HepG2 (cell line): ENCODE data around the gene RFTN1. TPM values are rescaled to one million over a fixed set of nuclear protein-coding genes. Genes with fewer than 3 reads are reported as not detected.

Source experiments
- ATAC-seq: fragments of 200-7000 bp; cut with Tn5 transposase; 3 replicates; pipeline ENCODE4 v1.9.1; 2020; ENCODE audit warnings: mild to moderate bottlenecking, moderate library complexity
- BruUV-seq: library from RNA; stranded (reverse); fragments of 400-500 nt; replicated peaks from 2 replicates; lab custom pipeline; 2021; lab: Mats Ljungman, UMichigan
- CTCF ChIA-PET: fragments of 300-600 bp; formaldehyde crosslinking; extraction: SDS; loops from one replicate; lab custom pipeline; 2021; ENCODE audit warnings: low total read pairs, inconsistent platforms, low intra/inter-chr PET ratio; lab: Yijun Ruan, JAX
- POLR2A ChIA-PET: fragments of 350-600 bp; sonication (Branson Sonifier 250); formaldehyde crosslinking; loops from one replicate; lab custom pipeline; 2020; ENCODE audit warnings: antibody characterized with exemption, inconsistent platforms; lab: Yijun Ruan, JAX
- DNase-seq: peaks from one replicate; pipeline ENCODE4 v3.0.0-alpha.2; 2015; ENCODE audit warnings: low spot score
- FAIRE-seq: peaks from 3 replicates; lab custom pipeline; 2011; peaks lifted over from hg19 to GRCh38; lab: Jason Lieb, UNC
- H2AFZ ChIP-seq: one replicate; pipeline ENCODE4 v1.6.1; 2011; ENCODE audit warnings: low read length, inconsistent platforms
- H3K27ac ChIP-seq: fragments of 300-600 bp; 3 replicates; pipeline ENCODE4 v1.8.0; 2011; ENCODE audit warnings: mixed run types, mild to moderate bottlenecking, mixed read lengths, low read length, inconsistent platforms; ENCODE audit not compliant: insufficient read depth; ENCODE audit errors: extremely low read length
- H3K27me3 ChIP-seq, 2 experiments: fragments of 200-600 bp in 1 of 2; 2 replicates in 1 of 2; 3 replicates in 1 of 2; pipeline versions ENCODE4 v1.6.0 to v1.8.0; 2011; ENCODE audit warnings: low read length in 2 of 2, mild to moderate bottlenecking in 2 of 2, moderate library complexity in 2 of 2, inconsistent platforms in 1 of 2; ENCODE audit not compliant: insufficient read depth in 2 of 2, control insufficient read depth in 1 of 2
- H3K36me3 ChIP-seq, 2 experiments: fragments of 200-600 bp in 1 of 2; replicated peaks in 1 of 2; 2 replicates in 1 of 2; 3 replicates in 1 of 2; pipeline versions ENCODE4 v1.5.1 to v1.8.0; 2011; ENCODE audit warnings: low read length in 2 of 2, inconsistent platforms in 1 of 2; ENCODE audit not compliant: insufficient read depth in 2 of 2, control insufficient read depth in 1 of 2
- H3K4me1 ChIP-seq: 2 replicates; pipeline ENCODE4 v1.5.1; 2012; ENCODE audit warnings: low read length, inconsistent platforms; ENCODE audit not compliant: insufficient read depth
- H3K4me2 ChIP-seq: 2 replicates; pipeline ENCODE4 v1.6.0; 2011; ENCODE audit warnings: low read depth, low read length, inconsistent platforms
- H3K4me3 ChIP-seq, 3 experiments: fragments of 200-600 bp in 1 of 3; sonication (generic), shearing (Covaris generic) in 1 of 3; replicated peaks in 1 of 3; 2 replicates each; pipeline ENCODE4 v1.5.1; 2011 to 2016; ENCODE audit warnings: low read length in 3 of 3, inconsistent platforms in 2 of 3, low read depth in 2 of 3, mild to moderate bottlenecking in 2 of 3, control low read depth in 1 of 3, mixed read lengths in 1 of 3; ENCODE audit not compliant: insufficient read depth in 1 of 3
- H3K79me2 ChIP-seq: one replicate; pipeline ENCODE4 v1.6.1; 2011; ENCODE audit warnings: low read length, inconsistent platforms; ENCODE audit not compliant: insufficient read depth
- H3K9ac ChIP-seq: 2 replicates; pipeline ENCODE4 v1.6.0; 2011; ENCODE audit warnings: mild to moderate bottlenecking, low read depth, low read length, inconsistent platforms; ENCODE audit not compliant: insufficient read depth
- H3K9me3 ChIP-seq: 2 replicates; pipeline ENCODE4 v1.5.1; 2012; ENCODE audit warnings: mild to moderate bottlenecking, low read length
- H4K20me1 ChIP-seq: 2 replicates; pipeline ENCODE4 v1.6.0; 2011; ENCODE audit warnings: inconsistent platforms, mild to moderate bottlenecking, low read length, moderate library complexity; ENCODE audit not compliant: insufficient read depth
- JUNB ChIP-seq: sonication (generic); formaldehyde crosslinking; IDR thresholded peaks from 2 replicates; pipeline ENCODE4 v1.8.0; 2022; ENCODE audit warnings: missing genetic modification reagents, mild to moderate bottlenecking, borderline replicate concordance
- RBFOX2 ChIP-seq: fragments of 200-400 bp; formaldehyde crosslinking; IDR thresholded peaks from 2 replicates; pipeline ENCODE4 v1.6.1; 2017; ENCODE audit warnings: low read depth, mild to moderate bottlenecking, low read length
- REXO4 ChIP-seq: sonication (generic); formaldehyde crosslinking; IDR thresholded peaks from 2 replicates; pipeline ENCODE4 v1.8.0; 2022; ENCODE audit warnings: missing genetic modification reagents, mild to moderate bottlenecking, borderline replicate concordance
- SMC3 ChIP-seq: IDR thresholded peaks from 2 replicates; pipeline ENCODE4 v1.6.1; 2011; ENCODE audit warnings: low read length, improper control_type of control experiment
- ZBTB21 ChIP-seq: sonication (generic); formaldehyde crosslinking; IDR thresholded peaks from 2 replicates; pipeline ENCODE4 v1.4.0; 2020; ENCODE audit warnings: missing genetic modification reagents
- ZMYM2 ChIP-seq: sonication (generic); formaldehyde crosslinking; IDR thresholded peaks from 2 replicates; pipeline ENCODE4 v1.8.0; 2022; ENCODE audit warnings: mild to moderate bottlenecking, missing genetic modification reagents
- ZNF274 ChIP-seq: sonication (generic); formaldehyde crosslinking; IDR thresholded peaks from 2 replicates; pipeline ENCODE4 v1.5.1; 2020; ENCODE audit warnings: mild to moderate bottlenecking, missing genetic modification reagents
- ZNF530 ChIP-seq: sonication (generic); formaldehyde crosslinking; IDR thresholded peaks from 2 replicates; pipeline ENCODE4 v1.5.0; 2020; ENCODE audit warnings: low read depth, mild to moderate bottlenecking, missing genetic modification reagents
- ZNF687 ChIP-seq: sonication (generic); formaldehyde crosslinking; IDR thresholded peaks from 2 replicates; pipeline ENCODE4 v1.5.1; 2020; ENCODE audit warnings: mild to moderate bottlenecking, missing genetic modification reagents, moderate library complexity
- ZNF704 ChIP-seq: sonication (generic); formaldehyde crosslinking; IDR thresholded peaks from 2 replicates; pipeline ENCODE4 v1.8.1; 2023; ENCODE audit warnings: mild to moderate bottlenecking, inconsistent platforms, moderate library complexity, missing genetic modification reagents, borderline replicate concordance
- ZNF709 ChIP-seq: sonication (generic); formaldehyde crosslinking; IDR thresholded peaks from 2 replicates; pipeline ENCODE4 v1.5.0; 2020; ENCODE audit warnings: mild to moderate bottlenecking, missing genetic modification reagents
- ZNF839 ChIP-seq: sonication (generic); formaldehyde crosslinking; IDR thresholded peaks from 2 replicates; pipeline ENCODE4 v1.4.0; 2020; ENCODE audit warnings: missing genetic modification reagents, mild to moderate bottlenecking, borderline replicate concordance
- WGBS: methylation state at CpG from one replicate; pipeline ENCODE4 v1.1.6; 2017; ENCODE audit warnings: low lambda C conversion rate; 5-methylcytosine and 5-hydroxymethylcytosine counted together
- in situ Hi-C: cut with HindIII; loops from 2 replicates; pipeline ENCODE4 v1.10.0; 2017; ENCODE audit warnings: low pct_unique_long_range_greater_than_20kb; ENCODE audit not compliant: extremely low pct_ligation_motif_present
- intact Hi-C: fragments of 100-400 bp; cut with micrococcal nuclease; formaldehyde crosslinking; loops from one replicate; pipeline ENCODE4 v1.10.0; 2022; ENCODE audit not compliant: unreplicated experiment
- polyA plus RNA-seq, 8 experiments: library from polyadenylated mRNA; depleted of rRNA in 3 of 8; stranded (reverse) in 7 of 8; unstranded in 1 of 8; fragments of >200 nt; fragmentation: Illumina TruSeq in 4 of 8; extraction: Trizol in 4 of 8; gene quantifications; 2 replicates each; pipeline versions ENCODE4 v1.2.1 to v1.2.3, GENCODE V29; 2011 to 2016; ENCODE audit warnings: low read depth in 4 of 8, missing spikeins in 1 of 8, mixed read lengths in 1 of 8; ENCODE audit not compliant: insufficient read depth in 1 of 8
- total RNA-seq, 5 experiments: library from RNA; depleted of rRNA; stranded (reverse); fragments of >200 nt; fragmentation: Illumina TruSeq; extraction: Trizol; gene quantifications; 2 replicates each; pipeline ENCODE4 v1.2.3, GENCODE V29; 2016; ENCODE audit warnings: low read depth in 1 of 5

Gene RFTN1
- total and polyA plus RNA-seq, 2 of the 13 experiments (the other 11 are each of a cell fraction or from before 2014, with no cell fraction given) = not detected

- Histone ChIP-seq H3K27ac (no peak overlapping the region), H3K36me3 (no peaks in the 10 kb centered on the region), H3K4me2 (no peak overlapping the region), H3K4me3 (no peak overlapping the region), H4K20me1 (no peaks in the 10 kb centered on the region), H3K9me3 (peaks cover 5% of the 10 kb centered on the region; the same call in 1 of the 2 replicates), H3K27me3 (peaks cover 1 to 10% of the 10 kb centered on the region in 2 experiments; a peak in 2 of 5 replicates), H3K4me1 (no peaks in the 10 kb centered on the region), H2AFZ (no peak overlapping the region), H3K79me2 (no peaks in the 10 kb centered on the region), H3K9ac (no peak overlapping the region)
- 0% methylated on average over 2 of the region's 6 CpGs for whole genome bisulfite sequencing
- ChIA-PET POLR2A (no interaction called here), CTCF (no interaction called here)
- no peak for TF ChIP-seq ZNF687
- TF ChIP-seq ZNF709 (CRISPR knock-in tag) = no peak
- no peak for TF ChIP-seq ZBTB21 (CRISPR knock-in tag)
- no peak for TF ChIP-seq ZNF704 (CRISPR knock-in tag)
- TF ChIP-seq JUNB (CRISPR knock-in tag) = no peak
- TF ChIP-seq ZNF839 (CRISPR knock-in tag) = no peak
- no peak for TF ChIP-seq SMC3
- TF ChIP-seq ZNF530 (CRISPR knock-in tag) = no peak
- TF ChIP-seq REXO4 (CRISPR knock-in tag) = no peak
- TF ChIP-seq ZNF274 (CRISPR knock-in tag) = no peak
- no peak for TF ChIP-seq RBFOX2
- TF ChIP-seq ZMYM2 = no peak
- no peak for DNase-seq
- ATAC-seq = no peak
- intact Hi-C loops = no loop called here
- BruUV-seq = no TSS peak
- no peak for FAIRE-seq
- in situ Hi-C loops = no loop called here
Measured at GRCh38 chr3:16520241-16520969, 6.9 kb upstream of the RFTN1 start.
